ENCODE results near the gene ADAMTS8. TPM values are rescaled to one million over a fixed set of nuclear protein-coding genes. Genes with fewer than 3 reads are reported as not detected.

ADAMTS8 gene
- polyA plus RNA-seq, 1 donor (not counting 4 experiments of a cell fraction or from before 2014, with no cell fraction given) = not detected

GRCh38 chr11:130476922-130477491 lies 48.6 kb upstream of the ADAMTS8 start:
- no peaks in the 10 kb centered on the region for H3K9me1 ChIP-seq (ENCODE audit: control insufficient read depth, extremely low read depth, insufficient read depth, low read length)
- no peaks in the 10 kb centered on the region for H3K79me2 ChIP-seq (ENCODE audit: control insufficient read depth, insufficient read depth, low read length)
- H3K36me3 ChIP-seq (ENCODE audit: control insufficient read depth in 2 of 2, extremely low read depth in 1 of 2, insufficient read depth in 2 of 2, low read length in 2 of 2) = no peaks in the 10 kb centered on the region
- no peak overlapping the region for H2AFZ ChIP-seq (ENCODE audit: control insufficient read depth, low read length)
- no peak overlapping the region for H3K27ac ChIP-seq (ENCODE audit: control insufficient read depth, insufficient read depth, low read length)
- FAIRE-seq = no peak
- TF ChIP-seq EZH2 (IDR thresholded peaks at IDR 0.05; ENCODE audit: low read length) (no peak), CTCF (optimal IDR thresholded peaks at IDR 0.05 in 1 of 3, IDR thresholded peaks at IDR 0.05 in 1 of 3, conservative IDR thresholded peaks at IDR 0.05 in 1 of 3; ENCODE audit: extremely low read depth in 1 of 3, insufficient read depth in 2 of 3, low read length in 3 of 3) (no peak)
- dilution Hi-C loops (cut with MboI; ENCODE audit: extremely low pct_ligation_motif_present, low sequenced_read_pairs) = no loop called here
- no peak overlapping the region for H3K4me2 ChIP-seq (ENCODE audit: control insufficient read depth, extremely low read depth, insufficient read depth, low read depth, low read length)
- DNase-seq (ENCODE audit: low read depth, low spot score) = no peak
- H3K9me3 ChIP-seq (ENCODE audit: control insufficient read depth, low read depth, low read length) = no peaks in the 10 kb centered on the region
- no peak overlapping the region for H3K9ac ChIP-seq (ENCODE audit: control insufficient read depth, extremely low read depth, insufficient read depth, low read length)
- H3K4me3 ChIP-seq (ENCODE audit: control insufficient read depth in 2 of 3, extremely low read depth in 1 of 3, insufficient read depth in 2 of 3, low read depth in 1 of 3, low read length in 3 of 3) = no peak overlapping the region
- no peaks in the 10 kb centered on the region for H4K20me1 ChIP-seq (ENCODE audit: control insufficient read depth, extremely low read depth, insufficient read depth, low read length)
- H3K4me1 ChIP-seq (ENCODE audit: control insufficient read depth, extremely low read depth, insufficient read depth, low read length) = no peaks in the 10 kb centered on the region
- no peaks in the 10 kb centered on the region for H3K27me3 ChIP-seq (ENCODE audit: control insufficient read depth, extremely low read depth, insufficient read depth, low read length)

GRCh38 chr11:130476200-130476921 lies 48.0 kb upstream of the ADAMTS8 start:
- Histone ChIP-seq H3K9ac (ENCODE audit: control insufficient read depth, extremely low read depth, insufficient read depth, low read length) (no peak overlapping the region), H3K4me1 (ENCODE audit: control insufficient read depth, extremely low read depth, insufficient read depth, low read length) (no peaks in the 10 kb centered on the region), H2AFZ (ENCODE audit: control insufficient read depth, low read length) (no peak overlapping the region), H3K36me3 (ENCODE audit: control insufficient read depth in 2 of 2, extremely low read depth in 1 of 2, insufficient read depth in 2 of 2, low read length in 2 of 2) (no peaks in the 10 kb centered on the region), H3K9me1 (ENCODE audit: control insufficient read depth, extremely low read depth, insufficient read depth, low read length) (no peaks in the 10 kb centered on the region), H3K4me3 (ENCODE audit: control insufficient read depth in 2 of 3, extremely low read depth in 1 of 3, insufficient read depth in 2 of 3, low read depth in 1 of 3, low read length in 3 of 3) (no peak overlapping the region), H3K79me2 (ENCODE audit: control insufficient read depth, insufficient read depth, low read length) (no peaks in the 10 kb centered on the region), H4K20me1 (ENCODE audit: control insufficient read depth, extremely low read depth, insufficient read depth, low read length) (no peaks in the 10 kb centered on the region), H3K27me3 (ENCODE audit: control insufficient read depth, extremely low read depth, insufficient read depth, low read length) (no peaks in the 10 kb centered on the region), H3K27ac (ENCODE audit: control insufficient read depth, insufficient read depth, low read length) (no peak overlapping the region), H3K4me2 (ENCODE audit: control insufficient read depth, extremely low read depth, insufficient read depth, low read depth, low read length) (no peak overlapping the region), H3K9me3 (ENCODE audit: control insufficient read depth, low read depth, low read length) (no peaks in the 10 kb centered on the region)
- FAIRE-seq = no peak
- no peak for DNase-seq (ENCODE audit: low read depth, low spot score)
- dilution Hi-C loops (cut with MboI; ENCODE audit: extremely low pct_ligation_motif_present, low sequenced_read_pairs) = no loop called here
- TF ChIP-seq CTCF (optimal IDR thresholded peaks at IDR 0.05 in 1 of 3, IDR thresholded peaks at IDR 0.05 in 1 of 3, conservative IDR thresholded peaks at IDR 0.05 in 1 of 3; ENCODE audit: extremely low read depth in 1 of 3, insufficient read depth in 2 of 3, low read length in 3 of 3) = no peak
- TF ChIP-seq EZH2 (IDR thresholded peaks at IDR 0.05; ENCODE audit: low read length) = no peak
